GM12878 (cell line): ENCODE measurements around the gene FTL. TPM values are rescaled to one million over a fixed set of nuclear protein-coding genes. Genes with fewer than 3 reads are reported as not detected.

Experiments used
- ATAC-seq: fragments of 200-7000 bp; cut with Tn5 transposase; 3 replicates; pipeline ENCODE4 v1.9.1; 2020; ENCODE audit warnings: mild to moderate bottlenecking, moderate library complexity
- BruUV-seq: library from RNA; stranded (reverse); fragments of 400-500 nt; replicated peaks from 2 replicates; lab custom pipeline; 2021; lab: Mats Ljungman, UMichigan
- CTCF ChIA-PET: fragments of 300-600 bp; sonication (Branson Sonifier 250); formaldehyde crosslinking; extraction: SDS; loops from one replicate; lab custom pipeline; 2021; ENCODE audit warnings: inconsistent platforms; lab: Yijun Ruan, JAX
- POLR2A ChIA-PET: fragments of 350-600 bp; formaldehyde crosslinking; extraction: SDS; loops from one replicate; lab custom pipeline; 2021; ENCODE audit warnings: inconsistent platforms; lab: Charles Lee
- RAD21 ChIA-PET: fragments of 300-600 bp; sonication (Branson Sonifier 250); formaldehyde crosslinking; loops from one replicate; lab custom pipeline; 2023; ENCODE audit warnings: antibody characterized with exemption; ENCODE audit not compliant: unreplicated experiment; lab: Charles Lee
- SMC1A ChIA-PET: fragments of 300-600 bp; sonication (Branson Sonifier 250); formaldehyde crosslinking; loops from one replicate; lab custom pipeline; 2023; ENCODE audit not compliant: unreplicated experiment, uncharacterized antibody; lab: Charles Lee
- DNase-seq: peaks from one replicate; pipeline ENCODE4 v3.0.0-alpha.2; 2011; ENCODE audit warnings: low read depth, low spot score
- FAIRE-seq: peaks from 3 replicates; lab custom pipeline; 2011; peaks lifted over from hg19 to GRCh38; lab: Jason Lieb, UNC
- H2AFZ ChIP-seq: 2 replicates; pipeline ENCODE4 v1.6.0; 2011; ENCODE audit warnings: low read depth, low read length, control low read depth; ENCODE audit not compliant: control insufficient read depth
- H3K27ac ChIP-seq: 2 replicates; pipeline ENCODE4 v1.5.1; 2011; ENCODE audit warnings: control low read depth; ENCODE audit not compliant: control insufficient read depth, insufficient read depth
- H3K27me3 ChIP-seq, 2 experiments: replicated peaks in 1 of 2; 2 replicates each; pipeline versions ENCODE4 v1.6.0 to v1.6.1; 2011; ENCODE audit warnings: low read length in 1 of 2; ENCODE audit not compliant: control insufficient read depth in 2 of 2, insufficient read depth in 2 of 2
- H3K36me3 ChIP-seq, 2 experiments: 2 replicates each; pipeline ENCODE4 v1.5.1; 2011; ENCODE audit warnings: low read length in 1 of 2; ENCODE audit not compliant: control insufficient read depth in 2 of 2, insufficient read depth in 2 of 2
- H3K4me1 ChIP-seq: 2 replicates; pipeline ENCODE4 v1.6.1; 2011; ENCODE audit warnings: mild to moderate bottlenecking, low read length, moderate library complexity, mixed read lengths; ENCODE audit not compliant: control insufficient read depth, insufficient read depth
- H3K4me2 ChIP-seq: 2 replicates; pipeline ENCODE4 v1.6.0; 2011; ENCODE audit warnings: control low read depth; ENCODE audit not compliant: control insufficient read depth, insufficient read depth
- H3K4me3 ChIP-seq: fragments of 200-600 bp; sonication (generic); 2 replicates; pipeline ENCODE4 v1.5.1; 2016
- H3K79me2 ChIP-seq: 2 replicates; pipeline ENCODE4 v1.6.0; 2011; ENCODE audit warnings: low read length; ENCODE audit not compliant: control insufficient read depth, insufficient read depth
- H3K9ac ChIP-seq: 2 replicates; pipeline ENCODE4 v1.8.0; 2011; ENCODE audit warnings: low read length, control low read depth, mixed read lengths; ENCODE audit not compliant: control insufficient read depth, insufficient read depth
- H3K9me3 ChIP-seq: replicated peaks from 3 replicates; pipeline ENCODE4 v1.5.1; 2011; ENCODE audit warnings: mild to moderate bottlenecking, low read length; ENCODE audit not compliant: control insufficient read depth, insufficient read depth
- H4K20me1 ChIP-seq: 2 replicates; pipeline ENCODE4 v1.6.0; 2011; ENCODE audit not compliant: control insufficient read depth, insufficient read depth
- ASH2L ChIP-seq: fragments of 300-600, 200-600 bp; sonication (generic); IDR thresholded peaks from 2 replicates; pipeline ENCODE4 v1.6.1; 2017; ENCODE audit warnings: low read depth, mild to moderate bottlenecking, borderline replicate concordance
- ATF3 ChIP-seq: IDR thresholded peaks from 2 replicates; pipeline ENCODE4 v1.6.1; 2011; ENCODE audit warnings: low read depth, mild to moderate bottlenecking, low read length, moderate library complexity, borderline replicate concordance; ENCODE audit errors: extremely low read depth
- BCL11A ChIP-seq: IDR thresholded peaks from 2 replicates; pipeline ENCODE4 v1.6.1; 2011; ENCODE audit warnings: low read depth, low read length
- CBX3 ChIP-seq: fragments of 200-600 bp; sonication (generic); IDR thresholded peaks from 2 replicates; pipeline ENCODE4 v1.6.1; 2016; ENCODE audit warnings: low read depth, borderline replicate concordance
- CHD1 ChIP-seq: IDR thresholded peaks from 2 replicates; pipeline ENCODE4 v1.6.1; 2012; ENCODE audit warnings: low read depth, low read length, improper control_type of control experiment
- CHD2 ChIP-seq: IDR thresholded peaks from 2 replicates; pipeline ENCODE4 v1.6.1; 2011; ENCODE audit warnings: low read depth, low read length, improper control_type of control experiment, borderline replicate concordance
- CHD4 ChIP-seq: fragments of 200-600 bp; sonication (generic); IDR thresholded peaks from 2 replicates; pipeline ENCODE4 v1.6.1; 2016; ENCODE audit warnings: mild to moderate bottlenecking
- CREM ChIP-seq: IDR thresholded peaks from 2 replicates; pipeline ENCODE4 v1.6.1; 2014; ENCODE audit warnings: antibody characterized with exemption, low read depth
- GABPA ChIP-seq: IDR thresholded peaks from 2 replicates; pipeline ENCODE4 v1.6.1; 2014; ENCODE audit warnings: antibody characterized with exemption, low read depth, mild to moderate bottlenecking, inconsistent platforms
- HCFC1 ChIP-seq: fragments of 150-350 bp; IDR thresholded peaks from 2 replicates; pipeline ENCODE4 v1.6.1; 2014; ENCODE audit warnings: low read length
- IKZF1 ChIP-seq: fragments of 450-650 bp; conservative IDR thresholded peaks from 2 replicates; pipeline ENCODE4 v1.6.1; 2017; ENCODE audit warnings: antibody characterized with exemption, mild to moderate bottlenecking
- MAX ChIP-seq: IDR thresholded peaks from 2 replicates; pipeline ENCODE4 v1.6.1; 2012; ENCODE audit warnings: low read depth, low read length, improper control_type of control experiment
- NBN ChIP-seq: fragments of 450-650 bp; IDR thresholded peaks from 2 replicates; pipeline ENCODE4 v1.6.1; 2016
- NFIC ChIP-seq: IDR thresholded peaks from 2 replicates; pipeline ENCODE4 v1.6.1; 2012; ENCODE audit warnings: low read depth, mild to moderate bottlenecking, inconsistent platforms, low read length, moderate library complexity
- NFXL1 ChIP-seq: fragments of 450-650 bp; IDR thresholded peaks from 2 replicates; pipeline ENCODE4 v1.6.1; 2017; ENCODE audit warnings: antibody characterized with exemption, mild to moderate bottlenecking, borderline replicate concordance
- POU2F2 ChIP-seq: IDR thresholded peaks from 3 replicates; pipeline ENCODE4 v1.6.1; 2011; ENCODE audit warnings: low read depth, mild to moderate bottlenecking, low read length, borderline replicate concordance
- RUNX3 ChIP-seq: IDR thresholded peaks from 2 replicates; pipeline ENCODE4 v1.6.1; 2012; ENCODE audit warnings: low read length, inconsistent platforms
- SMAD1 ChIP-seq: fragments of 450-650 bp; IDR thresholded peaks from 2 replicates; pipeline ENCODE4 v1.6.1; 2018; ENCODE audit warnings: mild to moderate bottlenecking, low read depth; ENCODE audit not compliant: partially characterized antibody
- SMC3 ChIP-seq: IDR thresholded peaks from 2 replicates; pipeline ENCODE4 v1.6.1; 2011; ENCODE audit warnings: low read length, improper control_type of control experiment, borderline replicate concordance
- SREBF1 ChIP-seq: IDR thresholded peaks from 2 replicates; pipeline ENCODE4 v1.6.1; 2012; ENCODE audit warnings: mild to moderate bottlenecking, low read length
- TARDBP ChIP-seq: IDR thresholded peaks from 2 replicates; pipeline ENCODE4 v1.6.1; 2016; ENCODE audit warnings: borderline replicate concordance
- YY1 ChIP-seq: IDR thresholded peaks from 2 replicates; pipeline ENCODE4 v1.6.1; 2011; ENCODE audit warnings: low read depth, mild to moderate bottlenecking, low read length
- ZBED1 ChIP-seq: IDR thresholded peaks from 2 replicates; pipeline ENCODE4 v1.6.1; 2016; ENCODE audit warnings: borderline replicate concordance
- ZNF274 ChIP-seq: IDR thresholded peaks from one replicate; pipeline ENCODE4 v1.8.0; 2011; ENCODE audit not compliant: insufficient read length, insufficient read depth
- WGBS: methylation state at CpG from one replicate; pipeline ENCODE4 v1.1.6; 2016; ENCODE audit warnings: low lambda C conversion rate; ENCODE audit not compliant: insufficient replicate concordance, insufficient coverage; ENCODE audit errors: missing lambda C conversion rate; 5-methylcytosine and 5-hydroxymethylcytosine counted together
- in situ Hi-C: fragments of 300-500 bp; cut with MboI; formaldehyde crosslinking; loops from 9 replicates; pipeline ENCODE4 v1.14.3; 2018; ENCODE audit warnings: mixed read lengths
- intact Hi-C: fragments of 100-400 bp; cut with micrococcal nuclease; formaldehyde crosslinking; loops from one replicate; pipeline ENCODE4 v1.14.2; 2022; ENCODE audit not compliant: unreplicated experiment
- polyA plus RNA-seq, 11 experiments: library from polyadenylated mRNA; depleted of rRNA in 4 of 11; unstranded in 6 of 11; stranded (reverse) in 5 of 11; fragments of >200 nt; fragmentation: Nextera tagmentation in 4 of 11; fragmentation: Illumina TruSeq in 1 of 11; extraction: Ambion mirVana in 4 of 11; extraction: Trizol in 1 of 11; gene quantifications; 1 replicate in 1 of 11; 2 replicates in 10 of 11; pipeline versions ENCODE4 v1.2.1 to v1.2.3, GENCODE V29; 2011 to 2016; ENCODE audit warnings: inconsistent platforms in 2 of 11, missing spikeins in 2 of 11, low read depth in 1 of 11
- total RNA-seq, 4 experiments: library from RNA; depleted of rRNA in 3 of 4; stranded (reverse); fragments of >200 nt in 3 of 4; fragmentation: Illumina TruSeq in 1 of 4; extraction: Trizol in 1 of 4; gene quantifications; 2 replicates each; pipeline versions ENCODE4 v1.2.1 to v1.2.3, GENCODE V29; 2013 to 2021

FTL gene
- total and polyA plus RNA-seq, 10 of the 15 experiments (the other 5 are each of a cell fraction or from before 2014, with no cell fraction given) = 364 to 8,913 (median 1,595) TPM

- TF ChIP-seq MAX = no peak
- peak; percentile 91 for TF ChIP-seq SMC3
- no peak for TF ChIP-seq SREBF1
- no peak for TF ChIP-seq CHD4
- peak; percentile 68; the same call in 1 of the 3 replicates for TF ChIP-seq POU2F2
- TF ChIP-seq YY1 = peak; percentile 72
These were observed 5.8 kb downstream of the FTL start (continued) for GRCh38 chr19:48970923-48971395.

- Histone ChIP-seq H3K4me3 (no peak overlapping the region), H3K9me3 (no peaks in the 10 kb centered on the region), H3K9ac (no peak overlapping the region), H2AFZ (0 out of 2 replicates have a peak overlapping the region, but pooled peaks have one; percentile 19), H3K36me3 (peaks cover 0 to 13% of the 10 kb centered on the region in 2 experiments), H4K20me1 (no peaks in the 10 kb centered on the region), H3K27me3 (no peaks in the 10 kb centered on the region), H3K27ac (no peak overlapping the region), H3K4me1 (peaks cover 4% of the 10 kb centered on the region), H3K79me2 (no peaks in the 10 kb centered on the region), H3K4me2 (no peak overlapping the region)
- CTCF ChIA-PET = interaction anchor here (0.6 to 4.4 kb wide), 5 partner anchors 17 to 180 kb away, joined by 3 to 36 read pairs (median 4); partner anchors contain the start of genes GYS1 and RUVBL2
- no TSS peak for BruUV-seq
- SMC1A ChIA-PET = interaction anchor here (1.6 to 3.2 kb wide), 3 partner anchors 8 to 181 kb away, joined by 6 to 9 read pairs (median 8); partner anchors contain the start of gene RUVBL2
- no peak for FAIRE-seq
- intact Hi-C loops = no loop called here
- in situ Hi-C loops = no loop called here
- RAD21 ChIA-PET = interaction anchor here (0.6 to 1.0 kb wide), 4 partner anchors 9 to 43 kb away, joined by 3 to 5 read pairs (median 3); partner anchors contain the start of genes GYS1 and RUVBL2
- POLR2A ChIA-PET = interaction anchor here (0.5 to 7.1 kb wide), 5 partner anchors 17 to 347 kb away, joined by 3 to 41 read pairs (median 4); partner anchors contain the start of genes GYS1, RUVBL2 and TULP2
- peak; percentile 69 for ATAC-seq
- DNase-seq = no peak
- WGBS = 75% methylated on average over 13 of the region's 13 CpGs
- TF ChIP-seq CREM (peak; percentile 97), GABPA (peak; percentile 83; the same call in 1 of the 2 replicates), BCL11A (no peak), NFIC (no peak), ZNF274 (no peak), NBN (no peak), YY1 (peak; percentile 85), TARDBP (peak; percentile 87; the same call in 1 of the 2 replicates), IKZF1 (peak; percentile 93), SREBF1 (no peak), RUNX3 (peak; percentile 33; the same call in 1 of the 2 replicates), CBX3 (no peak), CHD2 (no peak), CHD1 (no peak), HCFC1 (peak; percentile 90), ZBED1 (no peak), NFXL1 (no peak), ASH2L (no peak), SMAD1 (no peak), ATF3 (peak; percentile 31; the same call in 1 of the 2 replicates)
These were observed 11.1 kb downstream of the FTL start for GRCh38 chr19:48975947-48976847.
